GM18498 (cell line): ENCODE data around the gene PRSS33.
A peak's percentile ranks its signal among the peaks of the same experiment; 100 is the strongest.

ENCODE experiments used
- ATAC-seq: cut with Tn5 transposase; IDR thresholded peaks from one replicate; pipeline ENCODE4 v1.9.1; 2021; ENCODE audit warnings: mild to moderate bottlenecking, moderate library complexity; ENCODE audit not compliant: unreplicated experiment

Gene PRSS33

DNA sequence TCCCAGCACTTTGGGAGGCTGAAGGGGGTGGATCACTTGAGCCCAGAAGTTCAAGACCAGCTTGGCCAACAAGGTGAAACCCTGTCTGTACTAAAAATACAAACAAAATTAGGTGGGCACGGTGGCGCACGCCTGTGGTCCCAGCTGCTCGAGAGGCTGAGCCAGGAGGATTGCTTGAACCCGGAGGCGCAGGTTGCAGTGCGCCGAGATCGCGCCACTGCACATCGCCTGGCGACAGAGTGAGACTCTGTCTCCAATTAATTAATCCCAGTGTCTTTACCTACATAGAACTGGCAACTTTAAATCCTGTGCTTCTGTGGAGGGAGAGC is 8.8 kb downstream of the PRSS33 start:
- ATAC-seq: no peak

- no peak for ATAC-seq
Observed at GRCh38 chr16:2777903-2778629, 9.3 kb downstream of the PRSS33 start.

DNA sequence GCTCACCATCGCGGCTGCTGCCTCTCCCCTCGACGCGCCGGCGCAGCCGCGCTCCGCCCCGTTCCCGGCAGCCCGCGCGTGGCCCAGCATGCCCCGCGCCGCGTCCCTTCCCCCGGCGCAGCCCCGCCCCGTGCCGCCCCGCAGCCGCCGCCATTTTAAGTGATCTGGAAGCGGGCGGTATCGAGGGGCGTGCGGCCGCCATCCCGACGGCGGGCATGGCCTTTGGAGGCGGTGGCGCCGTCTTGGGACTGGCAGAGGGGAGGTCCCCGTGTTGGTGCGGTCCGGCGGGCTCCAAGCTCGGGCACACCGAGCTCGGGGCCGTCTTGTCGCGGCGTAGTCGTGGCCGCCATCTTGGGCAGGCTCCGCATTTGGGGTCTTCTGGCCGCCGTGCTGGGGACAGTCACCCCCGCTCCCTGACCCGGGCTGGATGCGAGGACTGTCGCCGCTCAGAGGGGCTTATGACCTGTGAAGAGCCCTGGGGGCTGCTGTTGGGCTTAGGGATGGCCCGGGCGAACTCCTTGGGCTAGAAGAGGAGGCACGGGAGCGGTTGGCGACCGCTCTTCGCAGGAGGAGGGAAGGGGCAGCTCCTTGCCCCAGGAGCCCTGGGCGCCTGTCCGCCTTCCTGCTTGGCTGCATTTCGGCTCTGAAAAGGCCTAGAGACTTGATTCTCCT is 10.0 kb downstream of the PRSS33 start, which contains the start of gene ELOB:
Gene ELOB, minus strand, starts transcription at position 50 of the 672 bp plus-strand sequence. Its CDS starts 41 bp downstream, at position 9.
- peak; percentile 81 for ATAC-seq

DNA sequence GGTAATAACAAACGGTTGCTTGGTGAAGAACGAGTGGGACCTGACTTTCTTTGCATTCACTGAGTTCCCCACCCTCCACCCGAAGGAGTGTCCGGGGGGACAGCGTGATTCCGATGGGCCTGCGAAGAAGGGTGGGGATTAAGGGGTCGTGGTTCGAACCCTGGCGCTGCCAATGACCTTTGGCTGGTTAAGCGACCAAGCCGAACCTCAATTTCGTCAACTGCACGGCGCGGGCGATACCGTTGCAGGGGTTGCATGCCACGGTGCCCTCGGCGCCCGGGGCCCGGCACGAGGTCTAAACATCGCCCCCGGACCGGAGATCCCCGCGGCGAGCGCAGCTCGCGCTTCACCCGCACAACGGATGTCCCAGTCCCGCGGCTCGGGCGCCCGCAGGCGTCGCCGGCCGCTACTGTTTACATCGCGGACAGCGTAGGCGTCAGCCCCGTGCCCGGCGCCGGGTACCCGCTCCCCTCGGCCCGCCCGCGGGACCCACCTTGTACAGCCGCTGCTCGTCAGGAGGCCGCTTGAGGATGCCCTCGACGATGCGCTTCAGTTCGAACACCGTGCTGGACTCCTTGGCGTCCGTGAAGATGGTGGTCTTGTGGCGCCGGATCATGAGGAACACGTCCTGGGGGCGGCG is 10.7 kb downstream of the PRSS33 start:
- peak; percentile 32 for ATAC-seq

GRCh38 chr16:2775765-2776499 is 11.4 kb downstream of the PRSS33 start:
- no peak for ATAC-seq

DNA sequence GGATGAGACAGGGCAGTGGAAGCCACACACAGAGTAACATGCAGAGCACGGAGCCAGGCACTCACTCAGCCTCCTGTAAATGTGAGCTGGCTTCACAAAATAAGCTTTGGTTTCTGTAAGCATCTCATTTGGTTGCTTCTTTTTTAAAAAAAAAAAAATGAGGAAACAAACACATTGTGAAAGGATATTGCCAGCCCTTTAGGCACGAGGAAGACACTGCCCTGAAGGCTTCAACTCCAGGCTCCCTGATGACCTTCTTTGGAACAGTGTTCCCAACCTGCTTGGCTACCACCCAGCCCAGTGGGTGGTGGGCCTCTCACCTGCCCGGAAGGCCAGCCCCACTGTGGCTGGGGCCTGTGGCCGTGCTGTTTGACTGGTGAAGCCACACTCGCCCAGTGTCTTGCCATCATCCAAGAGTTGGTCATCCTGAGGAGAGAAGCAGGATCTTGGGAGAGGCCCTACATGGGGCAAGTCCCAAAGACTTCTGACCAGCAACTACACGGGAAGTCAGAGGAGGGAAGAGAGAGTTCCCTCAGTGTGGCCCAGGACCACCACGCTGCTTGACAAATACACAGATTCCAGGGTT is 12.1 kb downstream of the PRSS33 start:
- no peak for ATAC-seq

DNA sequence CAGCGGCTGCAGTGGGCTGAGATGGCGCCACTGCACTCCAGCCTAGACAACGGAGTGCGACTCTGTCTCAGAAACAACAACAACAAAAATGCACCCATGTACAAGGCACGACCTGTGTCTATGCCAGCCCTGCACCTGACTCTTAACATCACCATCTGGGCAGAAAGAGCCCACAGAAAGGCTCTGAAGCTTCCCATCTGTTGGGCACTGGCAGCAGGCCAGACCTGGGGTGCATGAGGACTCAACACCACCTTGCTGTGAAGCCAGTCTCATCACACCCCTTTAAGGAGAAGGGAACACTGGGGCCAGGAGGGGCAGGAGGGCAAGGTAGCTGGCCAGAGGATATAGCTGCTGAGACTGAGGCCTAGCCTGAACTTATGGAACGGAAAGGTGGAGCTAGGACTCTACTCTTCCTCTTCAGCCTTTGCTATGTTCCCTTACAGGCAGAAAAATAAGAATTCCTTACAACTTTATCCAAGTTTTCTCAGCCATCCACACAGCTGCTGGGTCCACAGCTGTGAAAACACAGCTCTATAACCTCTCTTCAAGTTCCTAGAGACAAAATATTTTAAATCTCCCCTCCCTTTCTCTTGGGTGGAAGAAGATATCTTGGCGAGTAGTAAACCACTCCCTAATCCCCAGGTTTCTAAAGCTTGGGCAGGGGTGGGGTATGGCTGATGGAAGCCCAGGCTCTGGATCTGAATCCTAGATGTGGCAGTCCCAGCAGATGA is 13.0 kb downstream of the PRSS33 start:
- no peak for ATAC-seq

GRCh38 chr16:2773188-2773968 is 14.0 kb downstream of the PRSS33 start:
- no peak for ATAC-seq

DNA sequence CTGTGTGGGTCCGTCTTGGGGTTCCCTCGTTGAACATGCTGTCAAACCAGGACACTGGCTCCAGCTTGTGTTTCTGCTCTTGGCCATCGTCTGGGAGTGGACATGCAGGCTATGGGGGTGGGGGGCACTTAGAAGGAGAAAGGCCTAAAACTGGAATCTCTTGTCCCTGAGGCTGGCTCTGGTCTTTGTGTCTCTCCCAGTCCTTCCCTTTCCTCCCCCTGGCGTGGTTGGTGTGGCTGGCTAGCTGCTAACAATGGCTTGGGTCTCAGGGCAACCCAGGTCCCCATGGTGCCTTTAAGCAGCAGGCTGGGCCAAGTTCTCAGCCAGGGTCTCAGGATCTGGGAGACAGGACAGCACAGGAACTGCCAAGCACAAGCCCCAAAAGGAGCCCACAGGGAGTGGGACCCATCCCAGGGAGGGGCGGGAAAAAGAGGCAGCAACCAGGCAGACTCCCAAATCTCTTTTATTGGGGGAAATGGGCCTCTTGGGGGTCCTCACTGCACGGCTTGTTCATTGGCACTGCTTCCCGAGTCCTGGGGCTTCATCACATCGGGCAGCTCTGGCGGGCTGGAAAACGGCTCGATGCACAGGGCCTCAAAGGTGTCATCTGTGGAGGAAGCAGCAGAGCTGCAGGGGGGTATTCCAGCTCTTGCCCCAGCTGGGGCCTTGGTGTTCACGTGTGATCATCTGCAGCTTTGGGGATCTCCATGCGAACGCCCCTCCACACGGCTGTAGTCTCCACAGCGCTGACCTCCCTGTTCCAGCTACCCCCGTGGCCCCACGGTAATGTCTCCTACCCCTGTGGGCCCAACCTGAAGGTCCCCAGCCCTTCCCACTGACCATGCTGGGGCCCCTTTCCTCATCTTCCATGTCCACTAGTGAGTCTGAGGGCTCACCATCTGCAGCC is 15.6 kb downstream of the PRSS33 start:
- ATAC-seq: no peak

- no peak for ATAC-seq
Observed at GRCh38 chr16:2770057-2770951, 17.1 kb downstream of the PRSS33 start.

GRCh38 chr16:2769675-2770056 is 17.7 kb downstream of the PRSS33 start:
- ATAC-seq: no peak

DNA sequence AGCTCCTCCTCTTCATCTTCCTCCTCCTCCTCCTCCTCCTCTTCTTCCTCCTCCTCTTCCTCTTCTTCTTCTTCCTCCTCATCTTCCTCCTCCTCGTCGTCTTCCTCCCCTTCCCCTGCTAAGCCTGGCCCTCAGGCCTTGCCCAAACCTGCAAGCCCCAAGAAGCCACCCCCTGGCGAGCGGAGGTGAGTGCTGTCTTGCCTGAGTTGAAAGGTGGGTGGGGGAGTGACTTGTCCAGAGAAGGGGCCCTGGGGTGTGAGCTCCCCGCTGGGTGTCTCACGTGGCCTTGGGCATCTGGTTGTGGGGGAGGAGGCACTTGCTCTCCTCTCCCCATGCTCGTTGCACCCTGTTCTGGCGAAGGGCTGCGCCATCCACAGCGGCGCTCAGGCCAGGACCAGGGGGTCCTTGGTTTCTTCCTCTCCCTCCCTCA is 18.2 kb downstream of the PRSS33 start:
- no peak for ATAC-seq

- ATAC-seq: no peak
Observed at GRCh38 chr16:2768403-2769089, 18.8 kb downstream of the PRSS33 start.

DNA sequence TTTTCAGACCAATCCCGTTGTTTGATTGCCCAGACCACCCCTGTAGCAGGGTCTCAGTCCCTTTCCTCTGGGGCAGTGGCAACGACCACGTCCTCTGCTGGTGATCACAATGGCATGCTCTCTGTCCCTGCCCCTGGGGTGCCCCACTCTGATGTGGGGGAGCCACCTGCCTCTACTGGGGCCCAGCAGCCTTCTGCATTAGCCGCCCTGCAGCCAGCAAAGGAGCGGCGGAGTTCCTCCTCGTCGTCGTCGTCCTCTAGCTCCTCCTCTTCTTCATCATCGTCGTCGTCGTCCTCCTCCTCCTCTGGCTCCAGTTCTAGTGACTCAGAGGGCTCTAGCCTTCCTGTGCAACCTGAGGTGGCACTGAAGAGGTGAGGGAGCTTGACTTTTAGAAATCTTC is 19.5 kb downstream of the PRSS33 start:
- ATAC-seq: no peak

- no peak for ATAC-seq
Observed at GRCh38 chr16:2767140-2767731, 20.1 kb downstream of the PRSS33 start.

DNA sequence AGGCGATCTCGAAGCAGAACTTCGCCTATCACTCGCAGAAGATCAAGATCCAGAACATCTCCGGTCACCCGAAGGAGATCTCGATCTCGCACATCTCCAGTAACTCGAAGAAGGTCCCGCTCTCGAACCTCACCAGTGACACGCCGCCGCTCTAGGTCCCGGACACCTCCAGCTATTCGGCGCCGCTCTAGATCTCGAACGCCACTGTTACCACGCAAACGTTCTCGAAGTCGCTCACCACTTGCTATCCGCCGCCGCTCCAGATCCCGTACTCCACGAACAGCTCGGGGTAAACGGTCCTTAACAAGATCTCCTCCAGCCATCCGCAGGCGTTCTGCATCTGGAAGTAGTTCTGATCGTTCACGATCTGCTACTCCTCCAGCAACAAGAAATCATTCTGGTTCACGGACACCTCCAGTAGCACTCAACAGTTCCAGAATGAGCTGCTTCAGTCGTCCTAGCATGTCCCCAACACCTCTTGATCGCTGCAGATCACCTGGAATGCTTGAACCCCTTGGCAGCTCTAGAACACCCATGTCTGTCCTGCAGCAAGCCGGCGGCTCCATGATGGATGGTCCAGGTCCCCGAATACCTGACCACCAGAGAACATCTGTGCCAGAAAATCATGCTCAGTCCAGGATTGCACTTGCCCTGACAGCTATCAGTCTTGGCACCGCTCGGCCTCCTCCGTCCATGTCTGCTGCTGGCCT is 20.8 kb downstream of the PRSS33 start:
- ATAC-seq: no peak
